ENCODE measurements around the gene GNA12.
A peak's percentile ranks its signal among the peaks of the same experiment; 100 is the strongest.

The GNA12 gene

GRCh38 chr7:2800931-2801688, 43.0 kb downstream of the GNA12 start:
- ATAC-seq (ENCODE audit: low read depth) (no peak), DNase-seq (ENCODE audit: low spot score) (no peak)
- H3K36me3 ChIP-seq (ENCODE audit: low read depth): no peaks in the 10 kb centered on the region
- no peaks in the 10 kb centered on the region for H3K27me3 ChIP-seq (ENCODE audit: insufficient read depth, poor library complexity, severe bottlenecking)
- H3K27ac ChIP-seq (ENCODE audit: poor library complexity, severe bottlenecking): peak overlapping the region; percentile 79
- H3K9me3 ChIP-seq (ENCODE audit: severe bottlenecking): no peaks in the 10 kb centered on the region
- no peak overlapping the region for H3K4me3 ChIP-seq (ENCODE audit: severe bottlenecking)
- H3K4me1 ChIP-seq (ENCODE audit: insufficient read depth, poor library complexity, severe bottlenecking): peaks cover 32% of the 10 kb centered on the region
- no peak for TF ChIP-seq CTCF (IDR thresholded peaks at IDR 0.05; ENCODE audit: poor library complexity, severe bottlenecking)

- Histone ChIP-seq H3K36me3 (ENCODE audit: low read depth) (no peaks in the 10 kb centered on the region), H3K9me3 (ENCODE audit: severe bottlenecking) (no peaks in the 10 kb centered on the region), H3K4me3 (ENCODE audit: severe bottlenecking) (no peak overlapping the region), H3K4me1 (ENCODE audit: insufficient read depth, poor library complexity, severe bottlenecking) (peaks cover 32% of the 10 kb centered on the region), H3K27ac (ENCODE audit: poor library complexity, severe bottlenecking) (no peak overlapping the region), H3K27me3 (ENCODE audit: insufficient read depth, poor library complexity, severe bottlenecking) (no peaks in the 10 kb centered on the region)
- ATAC-seq (ENCODE audit: low read depth) (no peak), DNase-seq (ENCODE audit: low spot score) (no peak)
- no peak for TF ChIP-seq CTCF (IDR thresholded peaks at IDR 0.05; ENCODE audit: poor library complexity, severe bottlenecking)
Measured at GRCh38 chr7:2800220-2800930, 43.7 kb downstream of the GNA12 start.

- no peak for ATAC-seq (ENCODE audit: low read depth)
Measured at GRCh38 chr7:2799253-2799652, 44.9 kb downstream of the GNA12 start.

GRCh38 chr7:2798669-2799068, 45.4 kb downstream of the GNA12 start:
- H3K27me3 ChIP-seq (ENCODE audit: insufficient read depth, poor library complexity, severe bottlenecking): no peaks in the 10 kb centered on the region
- peaks cover 23% of the 10 kb centered on the region for H3K4me1 ChIP-seq (ENCODE audit: insufficient read depth, poor library complexity, severe bottlenecking)
- peaks cover 15% of the 10 kb centered on the region for H3K36me3 ChIP-seq (ENCODE audit: low read depth)
- ATAC-seq (ENCODE audit: low read depth): no peak
- no peak overlapping the region for H3K4me3 ChIP-seq (ENCODE audit: severe bottlenecking)
- no peak for TF ChIP-seq CTCF (IDR thresholded peaks at IDR 0.05; ENCODE audit: poor library complexity, severe bottlenecking)
- H3K9me3 ChIP-seq (ENCODE audit: severe bottlenecking): no peaks in the 10 kb centered on the region
- no peak for DNase-seq (ENCODE audit: low spot score)
- no peak overlapping the region for H3K27ac ChIP-seq (ENCODE audit: poor library complexity, severe bottlenecking)

More at GRCh38 chr7:2799253-2799652, 44.9 kb downstream of the GNA12 start:
- Histone ChIP-seq H3K36me3 (ENCODE audit: low read depth) (peaks cover 10% of the 10 kb centered on the region), H3K27me3 (ENCODE audit: insufficient read depth, poor library complexity, severe bottlenecking) (no peaks in the 10 kb centered on the region), H3K9me3 (ENCODE audit: severe bottlenecking) (no peaks in the 10 kb centered on the region), H3K27ac (ENCODE audit: poor library complexity, severe bottlenecking) (no peak overlapping the region), H3K4me1 (ENCODE audit: insufficient read depth, poor library complexity, severe bottlenecking) (peaks cover 28% of the 10 kb centered on the region), H3K4me3 (ENCODE audit: severe bottlenecking) (no peak overlapping the region)
- no peak for DNase-seq (ENCODE audit: low spot score)
- TF ChIP-seq CTCF (IDR thresholded peaks at IDR 0.05; ENCODE audit: poor library complexity, severe bottlenecking): no peak

All from RWPE2 (cell line).